Lung (tissue), 12 donors: Measurements from ENCODE around the gene CALHM4. TPM values are rescaled to one million over a fixed set of nuclear protein-coding genes. Genes with fewer than 3 reads are reported as not detected.

Experiments used
- ATAC-seq: fragments of 200-7000 bp; cut with Tn5 transposase; one replicate; pipeline ENCODE4 v1.9.1; 2020; ENCODE audit warnings: moderate number of reproducible peaks; ENCODE audit not compliant: insufficient read depth, low FRiP score
- DNase-seq, 3 donors: peaks; one replicate each; pipeline ENCODE4 v3.0.0-alpha.2; 2013 to 2017
- H3K27ac ChIP-seq, 2 donors: one replicate each; pipeline ENCODE4 v1.5.1; 2013; ENCODE audit warnings: mild to moderate bottlenecking in 2 of 2, moderate library complexity in 2 of 2, control low read depth in 1 of 2, inconsistent platforms in 1 of 2, low read depth in 1 of 2, low read length in 1 of 2
- H3K27me3 ChIP-seq, 3 donors: one replicate each; pipeline ENCODE4 v1.5.1; 2013; ENCODE audit warnings: low read length in 2 of 3; ENCODE audit not compliant: control insufficient read depth in 3 of 3, insufficient read depth in 3 of 3
- H3K36me3 ChIP-seq, 4 donors: one replicate each; pipeline ENCODE4 v1.5.1; 2013; ENCODE audit warnings: low read length in 4 of 4, mild to moderate bottlenecking in 1 of 4, moderate library complexity in 1 of 4; ENCODE audit not compliant: control insufficient read depth in 4 of 4, insufficient read depth in 4 of 4
- H3K4me1 ChIP-seq, 5 donors: one replicate each; pipeline ENCODE4 v1.5.1; 2013; ENCODE audit warnings: low read length in 5 of 5, mild to moderate bottlenecking in 2 of 5, moderate library complexity in 1 of 5; ENCODE audit not compliant: control insufficient read depth in 5 of 5, insufficient read depth in 5 of 5
- H3K4me3 ChIP-seq: one replicate; pipeline ENCODE4 v1.5.1; 2013; ENCODE audit warnings: mild to moderate bottlenecking, control low read depth, moderate library complexity
- H3K9ac ChIP-seq, 2 donors: one replicate each; pipeline ENCODE4 v1.5.1; 2013; ENCODE audit warnings: low read length in 2 of 2, control low read depth in 1 of 2; ENCODE audit not compliant: insufficient read depth in 1 of 2
- H3K9me3 ChIP-seq, 4 donors: one replicate each; pipeline ENCODE4 v1.5.1; 2013; ENCODE audit warnings: low read length in 3 of 4, mild to moderate bottlenecking in 1 of 4, moderate library complexity in 1 of 4; ENCODE audit not compliant: control insufficient read depth in 4 of 4, insufficient read depth in 3 of 4
- WGBS, 2 donors: extraction: QIAGEN DNeasy Blood & Tissue Kit; methylation state at CpG; one replicate each; pipeline ENCODE4 v1.1.7; 2013; 5-methylcytosine and 5-hydroxymethylcytosine counted together
- polyA plus RNA-seq, 2 donors: library from polyadenylated mRNA; stranded (reverse); fragments of 200-250 nt; gene quantifications; one replicate each; pipeline ENCODE4 v1.2.1, GENCODE V29; 2013
- total RNA-seq, 2 donors: library from RNA; depleted of rRNA in 1 of 2; stranded (reverse); fragments of >200 nt in 1 of 2; gene quantifications; one replicate each; pipeline ENCODE4 v1.2.1, GENCODE V29; 2014 to 2021
- TF ChIP-seq, protein P1 (sequence below): IDR thresholded peaks from 2 replicates; pipeline ENCODE4 v1.5.1; 2012; ENCODE audit warnings: mild to moderate bottlenecking; ENCODE audit errors: control extremely low read depth, extremely low read depth
- donor health status: control.
- donor health status: control.
- donor health status: Bipolar disorder and iron deficiency.
- donor health status: healthy.
- donor health status: DM: yes; HTN: yes; CAD: no.

CALHM4 gene
- total and polyA plus RNA-seq, 4 donors, result not detected

- TF ChIP-seq, protein P1, sequence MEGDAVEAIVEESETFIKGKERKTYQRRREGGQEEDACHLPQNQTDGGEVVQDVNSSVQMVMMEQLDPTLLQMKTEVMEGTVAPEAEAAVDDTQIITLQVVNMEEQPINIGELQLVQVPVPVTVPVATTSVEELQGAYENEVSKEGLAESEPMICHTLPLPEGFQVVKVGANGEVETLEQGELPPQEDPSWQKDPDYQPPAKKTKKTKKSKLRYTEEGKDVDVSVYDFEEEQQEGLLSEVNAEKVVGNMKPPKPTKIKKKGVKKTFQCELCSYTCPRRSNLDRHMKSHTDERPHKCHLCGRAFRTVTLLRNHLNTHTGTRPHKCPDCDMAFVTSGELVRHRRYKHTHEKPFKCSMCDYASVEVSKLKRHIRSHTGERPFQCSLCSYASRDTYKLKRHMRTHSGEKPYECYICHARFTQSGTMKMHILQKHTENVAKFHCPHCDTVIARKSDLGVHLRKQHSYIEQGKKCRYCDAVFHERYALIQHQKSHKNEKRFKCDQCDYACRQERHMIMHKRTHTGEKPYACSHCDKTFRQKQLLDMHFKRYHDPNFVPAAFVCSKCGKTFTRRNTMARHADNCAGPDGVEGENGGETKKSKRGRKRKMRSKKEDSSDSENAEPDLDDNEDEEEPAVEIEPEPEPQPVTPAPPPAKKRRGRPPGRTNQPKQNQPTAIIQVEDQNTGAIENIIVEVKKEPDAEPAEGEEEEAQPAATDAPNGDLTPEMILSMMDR, result no peak
- Histone ChIP-seq H3K4me1 (peaks cover 0 to 5% (median 0%) of the 10 kb centered on the region in 5 donors), H3K4me3 (no peak overlapping the region), H3K27me3 (no peaks in the 10 kb centered on the region), H3K9ac (no peak overlapping the region), H3K9me3 (no peaks in the 10 kb centered on the region), H3K27ac (no peak overlapping the region), H3K36me3 (no peaks in the 10 kb centered on the region)
- ATAC-seq (no peak), DNase-seq (no peak)
Observed at GRCh38 chr6:116535109-116535508, 18.4 kb upstream of the CALHM4 start.

- no peaks in the 10 kb centered on the region for H3K36me3 ChIP-seq
- H3K27me3 ChIP-seq, result no peaks in the 10 kb centered on the region
- ATAC-seq (no peak), DNase-seq (peak; percentile 22 to 76 (median 74))
- H3K9me3 ChIP-seq, result no peaks in the 10 kb centered on the region
- H3K27ac ChIP-seq, result no peak overlapping the region
- no peak overlapping the region for H3K4me3 ChIP-seq
- peaks cover 0 to 5% (median 0%) of the 10 kb centered on the region in 5 donors for H3K4me1 ChIP-seq
- no peak overlapping the region for H3K9ac ChIP-seq
- TF ChIP-seq, protein P1, result peak; percentile 62
- 15 to 21% methylated on average over 4 of the region's 4 CpGs for WGBS, 2 donors
Observed at GRCh38 chr6:116536216-116536621, 17.3 kb upstream of the CALHM4 start.

GRCh38 chr6:116542426-116542825 lies 11.1 kb upstream of the CALHM4 start:
- DNase-seq (no peak), ATAC-seq (no peak)

GRCh38 chr6:116543149-116543548 lies 10.4 kb upstream of the CALHM4 start:
- ATAC-seq, result no peak

More at GRCh38 chr6:116542426-116542825, 11.1 kb upstream of the CALHM4 start:
- Histone ChIP-seq H3K4me1 (peaks cover 0 to 5% (median 0%) of the 10 kb centered on the region in 5 donors), H3K9ac (no peak overlapping the region), H3K36me3 (no peaks in the 10 kb centered on the region), H3K4me3 (no peak overlapping the region), H3K27ac (no peak overlapping the region), H3K9me3 (no peaks in the 10 kb centered on the region), H3K27me3 (no peaks in the 10 kb centered on the region)
- TF ChIP-seq, protein P1, result no peak

More at GRCh38 chr6:116543149-116543548, 10.4 kb upstream of the CALHM4 start:
- H3K4me3 ChIP-seq, result no peak overlapping the region
- DNase-seq, result no peak
- no peaks in the 10 kb centered on the region for H3K9me3 ChIP-seq
- no peaks in the 10 kb centered on the region for H3K36me3 ChIP-seq
- TF ChIP-seq, protein P1, result no peak
- H3K27ac ChIP-seq, result no peak overlapping the region
- H3K9ac ChIP-seq, result no peak overlapping the region
- H3K4me1 ChIP-seq, result peaks cover 0 to 5% (median 0%) of the 10 kb centered on the region in 5 donors
- H3K27me3 ChIP-seq, result no peaks in the 10 kb centered on the region
